ENCODE measurements around the gene PRM3.

DNA sequence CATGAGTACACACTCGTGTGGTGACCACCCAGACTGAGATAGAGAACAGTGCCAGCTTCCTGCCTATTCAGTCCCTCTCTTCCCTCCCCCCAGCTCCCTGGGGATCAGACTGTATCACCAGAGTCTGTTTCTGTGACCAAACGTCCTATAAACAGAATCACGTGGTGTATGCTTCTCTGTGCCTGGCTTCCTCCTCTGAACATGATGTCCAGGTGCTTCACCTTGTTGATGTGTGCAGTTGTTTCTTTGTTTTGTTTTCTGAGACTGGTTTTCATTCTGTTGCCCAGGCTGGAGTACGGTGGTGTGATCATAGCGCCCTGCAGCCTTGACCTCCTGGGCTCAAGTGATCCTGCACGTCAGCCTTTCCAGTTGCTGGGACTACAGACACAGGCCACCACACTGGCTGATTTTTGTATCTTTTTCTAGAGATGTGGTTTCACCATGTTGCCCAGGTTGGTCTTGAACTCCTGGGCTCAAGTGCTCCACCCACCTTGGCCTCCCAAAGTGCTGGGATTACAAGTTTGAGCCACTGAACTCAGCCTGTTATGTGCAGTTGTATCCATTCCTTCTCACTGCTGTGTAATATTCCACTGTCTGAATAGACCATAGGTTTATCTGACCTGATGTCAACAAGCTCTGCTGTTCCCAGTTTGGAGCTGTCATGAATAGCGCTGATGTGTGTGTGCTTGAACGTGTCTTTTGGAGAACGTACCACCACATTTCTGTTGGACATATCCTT lies 36.6 kb upstream of the PRM3 start:
- TF ChIP-seq, protein P1, sequence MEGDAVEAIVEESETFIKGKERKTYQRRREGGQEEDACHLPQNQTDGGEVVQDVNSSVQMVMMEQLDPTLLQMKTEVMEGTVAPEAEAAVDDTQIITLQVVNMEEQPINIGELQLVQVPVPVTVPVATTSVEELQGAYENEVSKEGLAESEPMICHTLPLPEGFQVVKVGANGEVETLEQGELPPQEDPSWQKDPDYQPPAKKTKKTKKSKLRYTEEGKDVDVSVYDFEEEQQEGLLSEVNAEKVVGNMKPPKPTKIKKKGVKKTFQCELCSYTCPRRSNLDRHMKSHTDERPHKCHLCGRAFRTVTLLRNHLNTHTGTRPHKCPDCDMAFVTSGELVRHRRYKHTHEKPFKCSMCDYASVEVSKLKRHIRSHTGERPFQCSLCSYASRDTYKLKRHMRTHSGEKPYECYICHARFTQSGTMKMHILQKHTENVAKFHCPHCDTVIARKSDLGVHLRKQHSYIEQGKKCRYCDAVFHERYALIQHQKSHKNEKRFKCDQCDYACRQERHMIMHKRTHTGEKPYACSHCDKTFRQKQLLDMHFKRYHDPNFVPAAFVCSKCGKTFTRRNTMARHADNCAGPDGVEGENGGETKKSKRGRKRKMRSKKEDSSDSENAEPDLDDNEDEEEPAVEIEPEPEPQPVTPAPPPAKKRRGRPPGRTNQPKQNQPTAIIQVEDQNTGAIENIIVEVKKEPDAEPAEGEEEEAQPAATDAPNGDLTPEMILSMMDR (IDR thresholded peaks at IDR 0.05): no peak
- no peak for TF ChIP-seq POLR2A (IDR thresholded peaks at IDR 0.05)

All from breast epithelium (tissue), 3 donors.